IMR-90 (cell line): ENCODE results near the gene A1BG. TPM values are rescaled to one million over a fixed set of nuclear protein-coding genes. Genes with fewer than 3 reads are reported as not detected.

Source experiments
- microRNA-seq, 2 experiments: library from miRNA; stranded (forward) in 1 of 2; unstranded in 1 of 2; fragments of 10-50 nt in 1 of 2; fragments of <30 nt in 1 of 2; gene quantifications in 1 of 2; microRNA quantifications in 1 of 2; one replicate each; pipeline versions ENCODE3 to v1.1.0; 2013 to 2020; ENCODE audit not compliant: insufficient read depth in 1 of 2, insufficient read length in 1 of 2, unreplicated experiment in 1 of 2
- polyA plus RNA-seq, 3 experiments: library from polyadenylated mRNA; depleted of rRNA; stranded (reverse); fragments of >200 nt; gene quantifications; 2 replicates each; pipeline ENCODE4 v1.2.3, GENCODE V29; 2012; ENCODE audit warnings: low replicate concordance in 1 of 3
- small RNA-seq, 5 experiments: library from RNA; depleted of rRNA; stranded (forward); fragments of <200 nt; gene quantifications; one replicate each; pipeline ENCODE3, GENCODE V24; 2012
- total RNA-seq: library from RNA; depleted of rRNA; stranded (reverse); fragments of >200 nt; gene quantifications from 2 replicates; pipeline ENCODE4 v1.2.3, GENCODE V29; 2012; rRNA removed

A1BG gene
- total and polyA plus RNA-seq, 2 of the 4 experiments (the other 2 are of a cell fraction) = 4.5 to 54.5 TPM

Small RNA genes lying within 50 kb of the gene (microRNA-seq; reads per million reads assigned to microRNA genes)
- 0 to 1.0 reads per million in 2 experiments for gene MIR4754 (ENCODE audit: insufficient read depth in 1 of 2, insufficient read length in 1 of 2, unreplicated experiment in 1 of 2)
- gene MIR6806 (ENCODE audit: insufficient read depth in 1 of 2, insufficient read length in 1 of 2, unreplicated experiment in 1 of 2) = 0 to 2.1 reads per million in 2 experiments
- not detected for gene RNA5SP473 (ENCODE audit: insufficient read depth, insufficient read length)

Small RNA genes lying within 50 kb of the gene (small RNA-seq; reads per million reads assigned to genes)
- 0 to 0.68 (median 0) reads per million in 5 experiments for gene MIR4754
- 0 reads per million in 5 experiments for gene MIR6806
- 0 to 14.5 (median 2.0) reads per million in 5 experiments for gene RNA5SP473

Other genes with a start within 250 kb of the A1BG start
- gene ZNF329, start 202.7 kb downstream of the A1BG start, total RNA-seq = 15.3 and 16.8 TPM in 2 replicates
- gene ZNF329, start 202.7 kb downstream of the A1BG start, polyA plus RNA-seq (2012; rRNA removed) = 3.3 and 4.7 TPM in 2 replicates
- gene ZNF274, start 170.4 kb downstream of the A1BG start, total RNA-seq = 12.5 and 15.2 TPM in 2 replicates
- 11.0 and 12.1 TPM in 2 replicates for gene ZNF274, start 170.4 kb downstream of the A1BG start, polyA plus RNA-seq (2012; rRNA removed)
- 35.3 and 45.9 TPM in 2 replicates for gene ZNF544, start 124.6 kb downstream of the A1BG start, total RNA-seq
- gene ZNF544, start 124.6 kb downstream of the A1BG start, polyA plus RNA-seq (2012; rRNA removed) = 14.4 and 19.3 TPM in 2 replicates
- 3.9 and 4.4 TPM in 2 replicates for gene ZNF8, start 74.5 kb downstream of the A1BG start, total RNA-seq
- gene ZNF8, start 74.5 kb downstream of the A1BG start, polyA plus RNA-seq (2012; rRNA removed) = 1.5 and 2.1 TPM in 2 replicates
- 30.8 and 33.0 TPM in 2 replicates for gene ERVK3-1, start 48.1 kb downstream of the A1BG start, total RNA-seq
- 34.9 and 39.3 TPM in 2 replicates for gene ERVK3-1, start 48.1 kb downstream of the A1BG start, polyA plus RNA-seq (2012; rRNA removed)
- 1.9 and 2.5 TPM in 2 replicates for gene ZSCAN22, start 26.5 kb downstream of the A1BG start, total RNA-seq
- 1.8 and 2.2 TPM in 2 replicates for gene ZSCAN22, start 26.5 kb downstream of the A1BG start, polyA plus RNA-seq (2012; rRNA removed)
- 0.18 and 0.56 TPM in 2 replicates for gene ZNF497, start 9.3 kb upstream of the A1BG start, total RNA-seq
- gene ZNF497, start 9.3 kb upstream of the A1BG start, polyA plus RNA-seq (2012; rRNA removed) = 0.24 and 0.27 TPM in 2 replicates
- gene ZNF837, start 27.5 kb upstream of the A1BG start, total RNA-seq = 0.54 and 0.56 TPM in 2 replicates
- 1.2 and 1.9 TPM in 2 replicates for gene ZNF837, start 27.5 kb upstream of the A1BG start, polyA plus RNA-seq (2012; rRNA removed)
- 3,811 and 5,858 TPM in 2 replicates for gene RPS5, start 33.8 kb upstream of the A1BG start, total RNA-seq
- gene RPS5, start 33.8 kb upstream of the A1BG start, polyA plus RNA-seq (2012; rRNA removed) = 3,265 and 3,617 TPM in 2 replicates
- not detected in 2 replicates for gene RNF225, start 42.2 kb upstream of the A1BG start, total RNA-seq
- 0.10 TPM in 1 of 2 replicates, not detected in the other for gene RNF225, start 42.2 kb upstream of the A1BG start, polyA plus RNA-seq (2012; rRNA removed)
- 12.8 and 15.4 TPM in 2 replicates for gene ZNF584, start 55.2 kb upstream of the A1BG start, total RNA-seq
- 11.6 and 12.4 TPM in 2 replicates for gene ZNF584, start 55.2 kb upstream of the A1BG start, polyA plus RNA-seq (2012; rRNA removed)
- 8.9 and 13.6 TPM in 2 replicates for gene ZNF132, start 86.7 kb upstream of the A1BG start, total RNA-seq
- gene ZNF132, start 86.7 kb upstream of the A1BG start, polyA plus RNA-seq (2012; rRNA removed) = 1.4 and 2.4 TPM in 2 replicates
- gene ZNF324B, start 98.1 kb upstream of the A1BG start, total RNA-seq = 3.3 and 4.1 TPM in 2 replicates
- gene ZNF324B, start 98.1 kb upstream of the A1BG start, polyA plus RNA-seq (2012; rRNA removed) = 2.8 and 3.5 TPM in 2 replicates
- 6.6 and 6.9 TPM in 2 replicates for gene ZNF324, start 113.6 kb upstream of the A1BG start, total RNA-seq
- 5.6 and 6.0 TPM in 2 replicates for gene ZNF324, start 113.6 kb upstream of the A1BG start, polyA plus RNA-seq (2012; rRNA removed)
- 3.9 and 4.8 TPM in 2 replicates for gene ZNF446, start 122.9 kb upstream of the A1BG start, total RNA-seq
- 6.9 and 7.5 TPM in 2 replicates for gene ZNF446, start 122.9 kb upstream of the A1BG start, polyA plus RNA-seq (2012; rRNA removed)
- 7.5 and 7.7 TPM in 2 replicates for gene SLC27A5, start 158.5 kb upstream of the A1BG start, total RNA-seq
- gene SLC27A5, start 158.5 kb upstream of the A1BG start, polyA plus RNA-seq (2012; rRNA removed) = 11.2 and 13.5 TPM in 2 replicates
- 1.4 TPM in 2 replicates for gene ZBTB45, start 166.3 kb upstream of the A1BG start, total RNA-seq
- 9.7 and 13.5 TPM in 2 replicates for gene ZBTB45, start 166.3 kb upstream of the A1BG start, polyA plus RNA-seq (2012; rRNA removed)
- 313 and 349 TPM in 2 replicates for gene TRIM28, start 190.6 kb upstream of the A1BG start, total RNA-seq
- 465 and 964 TPM in 2 replicates for gene TRIM28, start 190.6 kb upstream of the A1BG start, polyA plus RNA-seq (2012; rRNA removed)
- 105 and 128 TPM in 2 replicates for gene CHMP2A, start 201.6 kb upstream of the A1BG start, total RNA-seq
- gene CHMP2A, start 201.6 kb upstream of the A1BG start, polyA plus RNA-seq (2012; rRNA removed) = 183 and 202 TPM in 2 replicates
- gene UBE2M, start 205.1 kb upstream of the A1BG start, total RNA-seq = 55.9 and 63.0 TPM in 2 replicates
- 66.6 and 72.5 TPM in 2 replicates for gene UBE2M, start 205.1 kb upstream of the A1BG start, polyA plus RNA-seq (2012; rRNA removed)
- 3.4 and 3.6 TPM in 2 replicates for gene MZF1, start 219.8 kb upstream of the A1BG start, total RNA-seq
- gene MZF1, start 219.8 kb upstream of the A1BG start, polyA plus RNA-seq (2012; rRNA removed) = 15.0 and 17.1 TPM in 2 replicates